Thyroid gland (tissue), 4 donors: ENCODE results near the gene CCDC88C. TPM values are rescaled to one million over a fixed set of nuclear protein-coding genes. Genes with fewer than 3 reads are reported as not detected.

Source experiments
- DNase-seq, 2 donors: peaks; one replicate each; pipeline ENCODE4 v3.0.0-alpha.2; 2019
- H3K27ac ChIP-seq, 3 donors: fragments of 200-600 bp; sonication (generic); 1 replicate in 2 of 3; 2 replicates in 1 of 3; pipeline ENCODE4 v1.5.1; 2016 to 2019; ENCODE audit warnings: mild to moderate bottlenecking in 1 of 3, moderate library complexity in 1 of 3
- H3K27me3 ChIP-seq: fragments of 200-600 bp; sonication (generic); one replicate; pipeline ENCODE4 v1.5.1; 2019
- H3K36me3 ChIP-seq, 2 donors: fragments of 200-600 bp; sonication (generic); one replicate each; pipeline ENCODE4 v1.5.1; 2016 to 2019
- H3K4me1 ChIP-seq, 2 donors: fragments of 200-600 bp; sonication (generic); one replicate each; pipeline ENCODE4 v1.5.1; 2017 to 2019
- H3K4me3 ChIP-seq, 3 donors: fragments of 200-600 bp; sonication (generic); replicated peaks in 1 of 3; 1 replicate in 2 of 3; 2 replicates in 1 of 3; pipeline ENCODE4 v1.5.1; 2016; ENCODE audit warnings: mild to moderate bottlenecking in 1 of 3
- H3K9me3 ChIP-seq: fragments of 200-600 bp; sonication (generic); one replicate; pipeline ENCODE4 v1.5.1; 2017
- CTCF ChIP-seq, 6 experiments: fragments of 200-600 bp in 3 of 6; fragments of 450-650 bp in 3 of 6; sonication (generic) in 3 of 6; IDR thresholded peaks; one replicate each; pipeline ENCODE4 v1.5.1; 2016 to 2019; ENCODE audit warnings: antibody characterized with exemption in 6 of 6, mild to moderate bottlenecking in 2 of 6, inconsistent platforms in 1 of 6, moderate library complexity in 1 of 6
- POLR2A ChIP-seq, 2 donors: fragments of 450-650 bp; IDR thresholded peaks; one replicate each; pipeline ENCODE4 v1.6.1; 2017; ENCODE audit warnings: antibody characterized with exemption in 2 of 2, mild to moderate bottlenecking in 2 of 2, moderate library complexity in 1 of 2
- WGBS, 2 donors: methylation state at CpG; one replicate each; pipeline ENCODE4 v1.1.5; 2017; 5-methylcytosine and 5-hydroxymethylcytosine counted together
- intact Hi-C: fragments of 100-400 bp; cut with DNase I; formaldehyde crosslinking; loops from one replicate; pipeline ENCODE4 v1.15.1; 2023
- total RNA-seq, 4 donors: library from RNA; depleted of rRNA; stranded (reverse); fragments of >200 nt; gene quantifications; one replicate each; pipeline ENCODE4 v1.2.3, GENCODE V29; 2016

Gene CCDC88C
- total RNA-seq, 4 donors from 2014 or later, result 3.0 to 6.3 (median 5.8) TPM

GRCh38 chr14:91233936-91234790 is 183.5 kb downstream of the CCDC88C start:
- H3K27ac ChIP-seq, result no peak overlapping the region
- WGBS, 2 donors, result 87 to 96% methylated on average over 49 of the region's 63 CpGs
- no peaks in the 10 kb centered on the region for H3K36me3 ChIP-seq
- H3K9me3 ChIP-seq, result no peaks in the 10 kb centered on the region
- TF ChIP-seq POLR2A (IDR thresholded peaks at IDR 0.05), result no peak
- H3K4me1 ChIP-seq, result peaks cover 0 to 13% of the 10 kb centered on the region in 2 donors
- intact Hi-C loops, result no loop called here
- no peak overlapping the region for H3K4me3 ChIP-seq
- DNase-seq, result no peak
- no peaks in the 10 kb centered on the region for H3K27me3 ChIP-seq

- intact Hi-C loops, result no loop called here
- peaks cover 0 to 13% of the 10 kb centered on the region in 2 donors for H3K4me1 ChIP-seq
- H3K36me3 ChIP-seq, result no peaks in the 10 kb centered on the region
- no peak overlapping the region for H3K4me3 ChIP-seq
- H3K27me3 ChIP-seq, result no peaks in the 10 kb centered on the region
- H3K27ac ChIP-seq, result no peak overlapping the region
- WGBS, 2 donors, result 71 to 79% methylated on average over 2 of the region's 2 CpGs
- H3K9me3 ChIP-seq, result no peaks in the 10 kb centered on the region
- no peak for DNase-seq
- no peak for TF ChIP-seq POLR2A (IDR thresholded peaks at IDR 0.05)
- no peak for TF ChIP-seq CTCF (IDR thresholded peaks at IDR 0.05)
Observed at GRCh38 chr14:91232603-91233002, 185.0 kb downstream of the CCDC88C start.

- WGBS, 2 donors, result 50 to 60% methylated on average over 1 to 2 of the region's 2 CpGs
- Histone ChIP-seq H3K4me3 (no peak overlapping the region), H3K4me1 (peaks cover 0 to 13% of the 10 kb centered on the region in 2 donors), H3K27me3 (no peaks in the 10 kb centered on the region), H3K27ac (peak overlapping the region in 1 of 3 donors; percentile 5), H3K9me3 (no peaks in the 10 kb centered on the region), H3K36me3 (no peaks in the 10 kb centered on the region)
- DNase-seq, result no peak
- no peak for TF ChIP-seq CTCF (IDR thresholded peaks at IDR 0.05)
- TF ChIP-seq POLR2A (IDR thresholded peaks at IDR 0.05), result no peak
- intact Hi-C loops, result no loop called here
Observed at GRCh38 chr14:91232052-91232451, 185.6 kb downstream of the CCDC88C start.

- H3K27me3 ChIP-seq, result no peaks in the 10 kb centered on the region
- intact Hi-C loops, result no loop called here
- DNase-seq, result no peak
- TF ChIP-seq POLR2A (IDR thresholded peaks at IDR 0.05) (no peak), CTCF (IDR thresholded peaks at IDR 0.05) (no peak)
- peaks cover 0 to 13% of the 10 kb centered on the region in 2 donors for H3K4me1 ChIP-seq
- WGBS, 2 donors, result 71 to 89% methylated on average over 3 of the region's 3 CpGs
- no peaks in the 10 kb centered on the region for H3K9me3 ChIP-seq
- H3K4me3 ChIP-seq, result no peak overlapping the region
- peak overlapping the region in 1 of 3 donors; percentile 5 for H3K27ac ChIP-seq
- H3K36me3 ChIP-seq, result no peaks in the 10 kb centered on the region
Observed at GRCh38 chr14:91231446-91231845, 186.2 kb downstream of the CCDC88C start.

GRCh38 chr14:91230397-91231035 is 187.1 kb downstream of the CCDC88C start:
- Histone ChIP-seq H3K9me3 (no peaks in the 10 kb centered on the region), H3K36me3 (no peaks in the 10 kb centered on the region), H3K4me1 (peaks cover 0 to 13% of the 10 kb centered on the region in 2 donors), H3K27ac (no peak overlapping the region), H3K4me3 (no peak overlapping the region), H3K27me3 (no peaks in the 10 kb centered on the region)
- no peak for DNase-seq
- TF ChIP-seq CTCF (IDR thresholded peaks at IDR 0.05) (no peak), POLR2A (IDR thresholded peaks at IDR 0.05) (no peak)
- intact Hi-C loops, result no loop called here
- WGBS, 2 donors, result 90 to 92% methylated on average over 4 of the region's 4 CpGs
